GM18526 (cell line): ENCODE results near the gene TSEN2.

Experiments
- POLR2A ChIP-seq: IDR thresholded peaks from 3 replicates; pipeline ENCODE4 v1.6.1; 2011; ENCODE audit not compliant: insufficient read length; ENCODE audit errors: extremely low read depth

The TSEN2 gene

GRCh38 chr3:12484198-12484982 is at the start of gene TSEN2:
Gene TSEN2, plus strand, starts transcription at chr3:12484480. Its CDS starts 5,321 bp downstream, at chr3:12489801.
- peak; percentile 89 for TF ChIP-seq POLR2A

GRCh38 chr3:12436514-12437220 is 47.6 kb upstream of the TSEN2 start:
- TF ChIP-seq POLR2A: no peak

- TF ChIP-seq POLR2A: no peak
These were observed 47.1 kb upstream of the TSEN2 start for GRCh38 chr3:12437221-12437605.

DNA sequence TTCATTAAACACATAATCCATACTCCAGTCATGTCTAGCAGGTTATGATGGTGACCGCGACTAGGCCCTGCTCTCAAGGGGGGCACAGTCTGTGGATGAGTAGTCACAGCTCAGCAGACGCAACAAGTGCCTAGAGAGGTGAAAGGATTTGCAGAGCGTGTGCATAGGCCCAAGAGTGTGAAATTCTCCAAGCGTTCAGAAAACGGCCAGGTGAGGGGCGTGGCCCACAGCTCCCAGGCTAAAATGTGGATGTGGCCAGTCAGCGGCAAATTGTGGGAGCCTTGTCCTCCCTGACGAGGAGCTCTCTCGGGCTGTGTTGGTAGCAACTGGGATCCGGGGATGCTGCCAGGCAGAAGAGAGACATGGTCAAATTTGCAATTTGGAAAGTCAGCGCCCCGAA is 46.4 kb upstream of the TSEN2 start:
- TF ChIP-seq POLR2A: no peak

DNA sequence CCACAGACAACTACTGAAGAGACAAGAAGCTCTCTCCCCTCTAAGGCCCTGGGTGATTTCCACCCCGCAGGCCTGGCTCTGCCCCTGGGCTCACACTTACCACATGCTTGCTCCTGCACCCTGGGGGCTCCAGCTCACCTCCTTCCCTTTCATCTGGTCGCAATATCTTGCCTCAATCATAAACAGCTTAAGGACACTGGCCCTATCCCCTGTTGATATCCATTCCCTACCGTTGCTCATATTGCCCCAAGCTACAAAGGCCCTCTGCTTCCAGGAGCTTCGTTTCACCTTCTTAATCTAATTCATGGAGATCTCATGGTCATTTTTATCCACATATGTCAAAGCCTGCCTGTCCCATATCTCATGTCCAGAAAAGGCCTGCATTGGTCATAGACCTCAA is 46.0 kb upstream of the TSEN2 start:
- no peak for TF ChIP-seq POLR2A

DNA sequence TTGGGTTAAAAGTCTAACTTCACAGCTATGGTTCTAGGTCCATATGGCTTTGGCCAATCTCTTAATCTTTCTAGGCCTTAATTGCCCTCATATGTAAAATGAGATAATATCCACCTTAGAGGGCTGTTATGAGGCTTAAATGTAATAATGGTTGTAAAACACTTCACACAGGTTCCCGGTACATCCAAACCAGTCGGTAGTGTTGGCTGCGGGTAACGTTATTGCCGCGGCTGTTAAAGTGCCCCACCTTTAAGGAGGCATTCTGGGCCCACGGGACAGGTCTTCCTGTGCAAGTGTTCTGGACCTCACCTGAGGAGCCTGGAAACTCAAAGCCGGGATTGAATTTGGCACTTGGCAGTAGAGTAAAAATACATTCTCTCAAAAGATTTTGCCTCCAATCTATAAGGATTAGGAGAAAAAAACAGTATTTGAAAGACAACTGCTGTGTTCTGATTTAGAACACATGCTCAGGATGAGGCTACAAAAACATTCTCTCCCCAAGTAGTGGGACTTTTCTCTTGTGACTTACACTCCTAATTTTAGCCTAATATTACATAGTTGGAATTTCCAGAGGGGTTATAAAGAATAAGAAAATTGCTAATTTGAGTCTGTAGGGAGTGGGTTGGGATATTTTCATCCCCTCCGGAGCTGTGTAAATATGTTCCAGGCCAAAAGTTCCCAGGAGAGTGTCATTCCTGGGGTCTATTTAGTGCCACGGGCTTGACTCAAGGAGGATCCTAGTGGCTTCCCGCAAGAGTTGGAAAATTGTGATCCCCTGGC is 44.9 kb upstream of the TSEN2 start:
- no peak for TF ChIP-seq POLR2A

DNA sequence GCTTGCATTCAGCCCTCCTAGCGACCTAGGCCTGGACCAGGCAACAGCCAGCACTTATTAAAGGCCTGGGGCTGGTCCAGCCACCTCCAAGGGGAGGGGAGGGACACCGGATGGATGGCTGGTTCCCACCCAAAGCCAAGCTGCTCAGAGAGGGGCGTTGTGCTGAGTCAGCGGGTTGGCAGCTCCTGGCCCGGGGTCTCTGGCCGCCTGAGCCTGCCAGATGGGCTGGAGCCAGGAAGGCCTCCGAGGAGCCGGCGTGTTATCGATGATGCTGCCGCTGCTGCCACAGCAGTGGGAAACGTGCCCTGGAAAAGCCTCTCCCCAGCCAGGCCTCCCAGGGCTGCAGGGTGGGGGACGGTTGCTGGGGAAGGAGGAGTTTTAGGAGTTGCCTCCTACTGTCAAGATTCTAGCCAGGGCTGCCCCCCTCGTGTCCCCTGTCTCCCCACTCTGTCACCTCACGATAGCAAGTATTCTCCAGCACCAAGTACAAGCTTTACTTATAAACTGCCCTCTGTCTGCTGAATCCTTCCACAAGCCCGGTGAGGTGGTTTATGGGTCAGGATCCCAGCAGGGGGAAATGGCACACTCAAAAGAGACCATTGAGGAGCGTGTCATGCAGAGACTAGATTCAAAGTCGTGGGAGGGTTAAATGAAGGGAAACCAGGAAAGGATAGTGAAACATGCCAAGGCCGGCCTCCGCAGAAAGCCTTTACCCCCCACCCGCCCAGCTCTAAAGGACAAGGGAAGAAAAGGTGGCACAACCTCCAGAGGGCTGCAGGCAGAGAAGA is 43.2 kb upstream of the TSEN2 start:
- no peak for TF ChIP-seq POLR2A

DNA sequence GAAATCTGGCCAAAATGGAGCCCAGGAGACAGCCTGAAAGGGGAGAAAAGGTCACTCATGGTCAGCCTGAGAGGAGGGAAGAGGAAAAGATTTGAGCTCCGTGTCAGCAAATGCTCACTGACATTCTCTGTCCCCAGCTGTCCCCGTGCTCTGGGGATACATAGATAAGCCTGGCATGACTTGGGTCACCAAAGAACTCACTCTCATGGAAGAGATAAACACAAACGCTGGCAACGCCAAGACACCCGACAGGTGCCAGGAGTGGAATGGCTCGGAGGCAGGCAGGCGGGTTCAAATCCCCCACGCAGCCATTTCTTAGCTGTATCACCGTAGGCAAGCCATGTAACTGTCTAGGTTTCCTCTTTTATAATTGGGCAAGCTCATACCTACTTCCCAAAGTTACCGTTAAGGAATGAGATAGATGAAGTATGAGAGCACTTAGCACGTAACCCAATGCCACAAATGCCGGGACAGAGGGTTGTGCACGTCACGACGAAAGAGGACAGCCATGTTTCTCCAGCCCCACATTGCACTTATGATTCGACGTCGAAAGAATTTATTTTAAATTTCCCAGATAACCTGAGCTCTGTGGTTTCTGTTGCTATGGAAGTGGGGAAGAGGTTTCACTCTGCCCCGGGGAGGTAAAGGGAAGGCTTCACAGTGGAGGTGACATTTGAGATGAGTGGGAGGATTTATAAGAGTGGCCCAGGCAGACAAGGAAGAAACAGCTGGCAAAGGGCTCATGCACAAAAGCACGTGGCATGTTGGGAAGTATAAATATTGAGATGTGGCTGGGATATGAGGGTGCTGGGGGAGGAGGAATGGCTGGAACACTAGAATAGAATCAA is 41.4 kb upstream of the TSEN2 start:
- TF ChIP-seq POLR2A: no peak

GRCh38 chr3:12443781-12444522 is 40.3 kb upstream of the TSEN2 start:
- no peak for TF ChIP-seq POLR2A

- no peak for TF ChIP-seq POLR2A
These were observed 39.5 kb upstream of the TSEN2 start for GRCh38 chr3:12444582-12445471.

DNA sequence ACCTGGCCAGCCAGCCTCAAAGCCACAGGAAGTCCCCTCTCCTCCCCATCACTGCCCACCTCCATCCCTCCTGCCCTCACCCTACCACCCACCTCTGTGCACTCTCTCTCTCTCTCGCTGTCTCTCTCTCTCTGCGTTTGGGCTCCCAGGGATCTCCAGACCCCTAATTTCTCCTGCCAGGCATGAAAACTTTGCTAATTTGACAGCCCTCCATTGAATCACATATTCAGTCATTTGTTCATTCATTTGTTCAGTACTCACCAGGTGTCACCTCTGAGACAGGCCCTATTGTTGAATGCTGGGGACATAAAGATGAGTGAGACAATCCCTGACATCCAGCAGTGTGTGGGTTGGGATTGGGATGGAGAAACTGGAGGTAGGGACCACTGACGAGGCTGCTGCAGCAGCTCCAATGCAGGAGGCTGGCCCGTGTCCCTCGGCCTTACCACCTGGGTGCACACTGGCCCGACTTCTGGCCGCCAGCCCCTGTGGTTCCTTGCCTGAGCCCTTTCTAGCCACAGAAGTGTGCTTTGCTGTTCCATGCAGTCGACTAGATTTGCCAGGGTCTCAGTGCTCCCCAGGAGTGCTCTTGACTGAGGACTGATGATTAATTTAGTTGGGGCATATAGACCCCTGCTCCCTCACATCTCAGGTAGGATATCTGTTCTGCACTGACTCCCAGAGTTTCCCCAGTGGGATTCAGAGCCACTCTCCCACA is 38.6 kb upstream of the TSEN2 start:
- no peak for TF ChIP-seq POLR2A

DNA sequence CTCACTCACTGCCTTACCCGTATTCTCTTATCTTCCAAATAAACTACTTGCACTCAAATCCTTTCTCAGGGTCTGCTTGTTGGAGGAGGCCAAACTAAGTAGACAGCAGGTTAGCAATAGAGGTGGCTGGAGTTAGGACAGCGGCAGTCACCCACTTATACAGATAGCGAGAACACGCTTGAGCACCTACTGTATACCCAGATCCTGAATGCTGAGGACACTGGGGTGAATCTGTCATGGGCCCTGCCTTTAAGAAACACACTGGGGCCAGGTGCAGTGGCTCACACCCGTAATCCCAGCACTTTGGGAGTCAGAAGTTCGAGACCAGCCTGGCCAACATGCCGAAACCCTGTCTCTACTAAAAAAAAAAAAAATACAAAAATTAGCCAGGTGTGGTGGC is 38.0 kb upstream of the TSEN2 start:
- no peak for TF ChIP-seq POLR2A
